Activated naive CD4-positive, alpha-beta T cell treated with anti-CD3 and anti-CD28 coated beads for 36 hours (primary cell): ENCODE results near the gene HELZ2. TPM values are rescaled to one million over a fixed set of nuclear protein-coding genes. Genes with fewer than 3 reads are reported as not detected.
"Not testable (repeated sequence)": the region's sequence is repeated elsewhere in the genome, so short reads cannot be mapped to it uniquely, and the experiment has no call there.

ENCODE experiments used
- CTCF ChIA-PET: fragments of 350-600 bp; sonication (Branson Sonifier 250); formaldehyde crosslinking; loops from one replicate; lab custom pipeline; 2021; ENCODE audit warnings: antibody characterized with exemption; lab: Charles Lee
- DNase-seq: peaks from one replicate; pipeline ENCODE4 v3.0.0-alpha.2; 2020
- H3K27ac Mint-ChIP-seq: one replicate; pipeline ENCODE4 v1.8.0; 2021; ENCODE audit warnings: mild to moderate bottlenecking, mixed read lengths
- H3K27me3 Mint-ChIP-seq: one replicate; pipeline ENCODE4 v1.8.0; 2021; ENCODE audit warnings: low read depth, mixed read lengths
- H3K36me3 Mint-ChIP-seq: one replicate; pipeline ENCODE4 v1.8.0; 2021; ENCODE audit warnings: low read depth, mixed read lengths
- H3K4me1 Mint-ChIP-seq: one replicate; pipeline ENCODE4 v1.8.0; 2021; ENCODE audit warnings: low read depth, mixed read lengths
- H3K4me3 Mint-ChIP-seq: one replicate; pipeline ENCODE4 v1.8.0; 2021; ENCODE audit warnings: mild to moderate bottlenecking, moderate library complexity, mixed read lengths
- H3K9me3 Mint-ChIP-seq: one replicate; pipeline ENCODE4 v1.8.0; 2021; ENCODE audit warnings: mixed read lengths
- intact Hi-C: fragments of 100-400 bp; cut with micrococcal nuclease; formaldehyde crosslinking; loops from one replicate; pipeline ENCODE4 v1.15.1; 2023
- total RNA-seq, 2 experiments: library from RNA; stranded (reverse); gene quantifications; one replicate each; pipeline ENCODE4 v1.2.3, GENCODE V29; 2021

The HELZ2 gene
- total RNA-seq, 2 experiments from 2014 or later: 20.0 to 20.4 TPM

DNA sequence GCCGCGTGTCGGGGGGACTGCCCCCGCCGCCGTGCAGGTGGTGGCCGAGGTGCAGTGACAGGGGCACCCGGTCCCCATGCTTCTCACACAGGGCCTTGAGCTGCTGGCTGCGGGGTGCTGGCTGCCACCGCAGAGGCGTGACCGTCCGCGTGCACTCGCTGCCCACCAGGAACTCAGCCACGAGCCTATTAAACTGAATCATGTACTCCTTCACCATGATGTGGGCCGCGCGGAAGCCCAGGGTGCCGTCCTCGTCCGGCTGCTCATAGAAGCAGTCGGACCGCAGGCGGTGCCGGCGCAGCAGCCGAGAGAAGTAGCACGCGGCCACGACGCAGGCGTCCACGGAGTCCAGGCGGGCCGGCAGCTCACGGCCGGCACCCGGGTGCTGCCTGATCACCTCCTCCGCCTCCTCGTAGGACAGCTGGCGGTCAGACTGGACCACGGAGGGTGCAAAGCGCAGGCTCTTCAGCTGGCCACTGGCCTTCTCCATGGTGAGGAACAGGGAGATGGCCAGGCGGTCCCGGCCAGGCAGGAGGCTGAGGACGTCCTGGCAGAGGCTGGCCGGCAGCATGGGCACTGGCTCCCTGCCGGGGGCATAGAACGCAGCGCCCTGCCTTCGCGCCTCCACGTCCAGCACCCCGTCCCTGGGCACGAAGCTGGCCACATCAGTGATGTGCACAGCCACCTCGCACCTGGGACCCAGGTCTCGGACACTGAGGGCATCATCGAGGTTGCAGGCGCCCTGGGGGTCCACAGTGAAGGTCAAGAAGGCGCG is 9.8 kb downstream of the HELZ2 start:
- Mint-ChIP-seq H3K27ac (no peak overlapping the region), H3K4me1 (peaks cover 20% of the 10 kb centered on the region), H3K27me3 (no peaks in the 10 kb centered on the region), H3K36me3 (peaks cover 2% of the 10 kb centered on the region), H3K9me3 (no peaks in the 10 kb centered on the region), H3K4me3 (no peak overlapping the region)
- DNase-seq: no peak
- intact Hi-C loops: no loop called here
- CTCF ChIA-PET: no interaction called here

DNA sequence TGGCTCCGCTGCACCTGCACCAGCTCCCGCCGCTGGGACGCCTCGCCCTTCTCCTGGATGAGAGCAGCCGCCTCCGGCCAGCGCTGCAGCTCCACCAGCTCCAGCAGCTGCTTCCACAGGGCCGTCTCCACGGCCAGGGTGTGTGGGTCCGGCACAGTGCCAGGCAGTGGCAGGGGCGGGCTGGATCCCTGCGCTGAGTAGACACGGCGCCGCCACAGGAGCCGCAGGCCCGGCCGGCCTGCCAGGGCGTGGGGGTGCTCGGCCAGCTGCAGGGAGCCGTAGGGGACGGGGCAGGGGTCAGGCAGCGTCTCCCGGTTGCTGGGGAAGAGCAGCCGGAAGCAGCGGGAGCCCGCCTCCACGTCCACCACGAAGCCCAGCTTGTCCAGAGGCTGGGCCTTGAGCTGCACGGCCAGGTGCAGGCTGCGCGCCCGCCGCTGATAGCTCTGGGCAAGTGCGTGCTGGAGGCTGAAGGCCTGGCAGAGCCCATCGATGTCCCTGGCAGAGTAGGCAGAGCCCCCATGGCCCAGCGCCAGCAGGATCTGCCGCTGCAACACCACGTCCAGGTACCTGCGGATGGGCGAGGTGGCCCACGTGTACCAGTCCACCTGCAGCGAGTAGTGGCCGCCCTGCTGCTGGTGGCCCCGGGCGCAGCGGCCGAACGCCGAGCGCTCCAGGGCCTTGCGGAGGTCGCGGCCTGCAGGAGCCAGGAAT is 10.7 kb downstream of the HELZ2 start:
- no peak for DNase-seq
- intact Hi-C loops: no loop called here
- H3K27ac Mint-ChIP-seq: no peak overlapping the region

DNA sequence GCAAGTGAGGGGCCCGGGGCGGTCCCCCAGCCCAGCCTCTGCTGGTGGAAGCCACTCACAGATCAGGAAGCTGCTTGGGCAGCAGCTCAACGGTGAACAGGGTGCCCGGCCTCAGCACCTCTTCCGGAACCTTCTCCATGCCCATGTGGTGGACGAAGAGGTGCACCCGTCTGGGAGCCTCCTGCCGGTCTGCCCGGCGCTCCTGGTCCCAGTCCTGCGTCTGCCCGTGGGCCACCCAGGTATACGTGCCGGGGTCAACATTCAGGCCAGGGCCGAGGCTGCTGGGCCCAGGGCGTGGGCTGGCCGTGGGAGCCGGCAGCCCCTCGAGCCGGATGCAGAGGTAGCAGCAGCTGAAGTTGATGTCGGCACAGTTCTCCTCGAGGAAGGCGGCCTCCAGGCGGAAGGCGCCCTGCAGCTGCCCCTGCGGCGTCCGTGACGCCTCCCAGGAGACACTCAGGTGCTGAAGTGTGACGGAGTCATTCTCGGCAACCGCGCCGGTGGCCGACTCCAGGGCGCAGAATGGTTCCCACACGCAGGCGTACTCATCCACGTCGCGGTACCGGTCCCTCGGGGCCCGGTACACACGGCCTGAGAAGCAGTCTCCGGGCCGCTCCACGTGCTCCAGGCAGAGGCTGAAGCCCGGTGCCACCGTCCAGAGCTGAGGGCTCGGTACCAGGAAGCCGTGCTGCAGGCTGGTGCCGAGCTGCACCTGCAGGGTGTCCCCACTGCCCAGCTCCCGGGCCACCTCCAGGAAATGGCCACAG is 11.4 kb downstream of the HELZ2 start:
- Mint-ChIP-seq H3K4me3 (no peak overlapping the region), H3K9me3 (no peaks in the 10 kb centered on the region), H3K36me3 (peaks cover 4% of the 10 kb centered on the region), H3K27me3 (no peaks in the 10 kb centered on the region), H3K4me1 (peaks cover 6% of the 10 kb centered on the region), H3K27ac (no peak overlapping the region)
- no peak for DNase-seq
- CTCF ChIA-PET: interaction anchor here (1.1 kb wide), 1 partner anchor 11 kb away, joined by 3 read pairs; the partner anchor contains the start of gene HELZ2
- intact Hi-C loops: no loop called here

More for the DNA sequence above, 10.7 kb downstream of the HELZ2 start:
- Mint-ChIP-seq H3K36me3 (peaks cover 4% of the 10 kb centered on the region), H3K9me3 (no peaks in the 10 kb centered on the region), H3K27me3 (no peaks in the 10 kb centered on the region), H3K4me1 (peaks cover 13% of the 10 kb centered on the region), H3K4me3 (no peak overlapping the region)
- CTCF ChIA-PET: no interaction called here

DNA sequence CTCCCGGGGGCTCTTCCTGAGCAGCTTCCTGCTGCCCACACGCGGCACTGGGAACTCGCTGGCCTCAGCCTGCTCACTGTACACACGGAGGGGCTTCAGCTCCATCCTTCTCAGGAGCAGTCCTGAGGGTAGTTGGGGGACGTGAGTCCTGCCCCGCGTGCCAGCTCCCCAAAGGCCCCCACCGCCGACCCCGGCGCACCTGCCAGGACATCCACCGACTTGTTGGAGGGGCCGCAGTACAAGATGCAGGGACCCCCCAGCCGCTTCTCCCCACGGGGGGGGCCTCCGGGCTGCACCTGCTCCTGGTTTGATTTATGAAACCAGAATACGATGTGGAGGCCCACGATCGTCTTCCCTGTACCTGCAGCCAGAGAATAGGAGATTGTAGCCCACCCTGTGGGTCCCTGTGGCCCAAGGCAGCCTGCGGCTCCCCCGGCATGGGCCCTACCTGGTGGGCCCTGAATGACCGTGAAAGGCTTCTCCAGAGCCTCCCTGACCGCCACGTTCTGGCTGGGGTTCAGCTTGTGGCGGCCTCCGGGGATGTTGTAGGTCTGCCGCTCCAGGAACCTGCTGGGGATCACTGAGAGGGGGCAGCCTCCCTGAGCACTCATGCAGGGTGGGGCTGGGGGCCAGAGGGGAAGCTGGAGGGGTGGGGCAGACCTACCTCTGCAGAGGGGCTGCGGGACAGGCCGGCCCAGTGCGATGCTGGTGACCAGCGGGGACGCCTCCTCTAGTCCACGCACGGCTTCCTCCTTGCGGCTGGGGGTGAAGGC is 12.2 kb downstream of the HELZ2 start:
- no peaks in the 10 kb centered on the region for H3K4me1 Mint-ChIP-seq
- no peaks in the 10 kb centered on the region for H3K27me3 Mint-ChIP-seq
- no peak for DNase-seq
- CTCF ChIA-PET: interaction anchor here (1.1 kb wide), 1 partner anchor 12 kb away, joined by 3 read pairs; the partner anchor contains the start of gene HELZ2
- intact Hi-C loops: no loop called here
- no peak overlapping the region for H3K27ac Mint-ChIP-seq
- H3K9me3 Mint-ChIP-seq: no peaks in the 10 kb centered on the region
- H3K36me3 Mint-ChIP-seq: peaks cover 4% of the 10 kb centered on the region
- no peak overlapping the region for H3K4me3 Mint-ChIP-seq

DNA sequence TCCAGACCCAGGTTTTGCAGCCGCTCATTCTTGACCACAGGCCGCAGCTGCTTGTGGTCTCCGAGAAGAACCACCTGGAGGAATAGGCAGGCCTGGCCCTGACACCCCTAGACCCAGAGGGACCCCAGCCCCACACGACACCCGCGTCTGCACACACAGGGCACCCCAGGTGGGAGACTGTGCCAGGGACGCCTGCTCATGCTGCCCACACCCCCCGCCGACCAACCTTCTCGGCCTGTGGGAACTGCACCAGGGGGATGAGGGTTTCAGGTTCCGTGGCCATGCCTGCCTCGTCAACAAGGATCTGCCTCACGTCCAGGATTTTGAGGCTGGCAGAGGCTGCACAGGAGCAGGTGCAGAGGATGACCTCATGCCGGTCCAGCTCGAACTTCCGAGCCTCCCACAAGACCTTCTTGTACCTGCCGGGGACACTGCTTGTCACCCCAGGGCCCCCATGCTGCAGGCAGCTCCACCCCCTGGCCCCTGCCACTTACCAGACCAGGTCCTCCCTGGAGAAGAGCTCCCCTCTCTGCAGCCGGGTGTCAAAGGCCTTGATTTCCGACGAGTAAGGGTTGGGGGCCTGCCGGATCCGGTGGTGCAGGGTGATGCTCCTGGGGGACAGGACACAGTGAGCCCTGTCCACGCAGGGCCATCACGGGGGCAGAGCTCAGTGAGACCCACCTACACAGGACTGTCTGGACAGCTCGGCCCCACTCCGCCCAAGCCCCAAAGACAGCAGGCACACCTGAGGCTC is 13.0 kb downstream of the HELZ2 start:
- no peaks in the 10 kb centered on the region for H3K9me3 Mint-ChIP-seq
- no peak for DNase-seq
- CTCF ChIA-PET: interaction anchor here (1.1 kb wide), 1 partner anchor 13 kb away, joined by 3 read pairs; the partner anchor contains the start of gene HELZ2
- H3K27ac Mint-ChIP-seq: no peak overlapping the region
- H3K36me3 Mint-ChIP-seq: peaks cover 4% of the 10 kb centered on the region
- H3K27me3 Mint-ChIP-seq: no peaks in the 10 kb centered on the region
- H3K4me3 Mint-ChIP-seq: no peak overlapping the region
- no peaks in the 10 kb centered on the region for H3K4me1 Mint-ChIP-seq
- intact Hi-C loops: no loop called here

DNA sequence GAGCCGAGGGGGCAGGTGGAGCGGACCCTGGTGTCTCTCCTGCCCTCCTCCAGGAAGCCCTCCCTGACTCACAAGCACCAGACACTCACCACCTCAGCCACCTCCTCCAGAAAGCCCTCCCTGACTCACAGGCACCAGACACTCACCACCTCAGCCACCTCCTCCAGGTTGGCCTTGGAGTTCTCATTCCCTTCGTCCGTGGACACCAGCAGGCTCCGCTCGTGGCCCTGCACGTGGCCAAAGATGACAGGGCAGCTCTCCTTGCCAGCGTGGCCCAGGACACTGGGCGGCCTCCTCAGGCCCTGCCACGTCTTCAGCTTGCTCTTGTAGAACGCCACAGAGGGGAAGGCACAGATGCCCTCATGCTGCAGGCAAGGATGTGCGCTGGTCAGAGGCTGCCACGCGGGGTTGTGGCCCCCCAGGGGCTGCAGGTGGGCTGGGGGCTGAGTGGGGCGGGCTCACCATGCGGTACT is 13.7 kb downstream of the HELZ2 start:
- CTCF ChIA-PET: no interaction called here
- peaks cover 4% of the 10 kb centered on the region for H3K36me3 Mint-ChIP-seq
- H3K4me1 Mint-ChIP-seq: no peaks in the 10 kb centered on the region
- intact Hi-C loops: no loop called here
- H3K27me3 Mint-ChIP-seq: no peaks in the 10 kb centered on the region
- no peak for DNase-seq
- H3K9me3 Mint-ChIP-seq: no peaks in the 10 kb centered on the region
- no peak overlapping the region for H3K4me3 Mint-ChIP-seq
- H3K27ac Mint-ChIP-seq: no peak overlapping the region

DNA sequence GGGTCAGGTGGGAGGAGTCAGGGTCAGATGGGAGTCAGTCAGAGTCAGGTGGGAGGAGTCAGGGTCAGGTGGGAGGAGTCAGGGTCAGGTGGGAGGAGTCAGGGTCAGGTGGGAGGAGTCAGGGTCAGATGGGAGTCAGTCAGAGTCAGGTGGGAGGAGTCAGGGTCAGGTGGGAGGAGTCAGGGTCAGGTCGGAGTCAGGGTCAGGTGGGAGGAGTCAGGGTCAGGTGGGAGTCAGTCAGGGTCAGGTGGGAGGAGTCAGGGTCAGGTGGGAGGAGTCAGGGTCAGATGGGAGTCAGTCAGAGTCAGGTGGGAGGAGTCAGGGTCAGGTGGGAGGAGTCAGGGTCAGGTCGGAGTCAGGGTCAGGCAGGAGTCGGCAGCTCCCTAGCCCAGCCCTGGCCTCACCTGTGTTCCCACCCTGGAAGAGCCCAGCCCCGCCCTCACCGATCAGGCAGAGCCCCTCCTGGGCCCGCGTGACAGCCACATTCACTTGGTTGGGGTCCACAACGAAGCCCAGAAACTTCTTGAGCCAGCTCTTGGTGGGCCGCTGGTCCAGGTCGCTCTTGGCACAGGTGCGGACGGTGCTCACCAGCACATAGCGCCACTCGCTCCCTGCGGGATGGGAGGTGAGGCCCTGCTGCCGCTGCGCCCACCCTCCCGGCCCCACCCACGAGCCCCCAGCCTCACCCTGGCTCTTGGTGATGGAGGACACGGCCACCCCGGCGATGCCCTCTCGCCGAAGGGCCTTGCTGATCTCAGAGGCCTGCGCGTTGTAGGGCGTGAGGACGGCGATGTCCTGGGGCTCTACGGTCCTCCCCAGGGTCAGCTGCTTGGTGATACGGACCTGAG is 14.3 kb downstream of the HELZ2 start:
- CTCF ChIA-PET, intact Hi-C loops, H3K27me3 Mint-ChIP-seq, H3K4me1 Mint-ChIP-seq, H3K9me3 Mint-ChIP-seq, H3K4me3 Mint-ChIP-seq, H3K36me3 Mint-ChIP-seq, H3K27ac Mint-ChIP-seq: not testable (repeated sequence)
- peak; percentile 61 for DNase-seq

DNA sequence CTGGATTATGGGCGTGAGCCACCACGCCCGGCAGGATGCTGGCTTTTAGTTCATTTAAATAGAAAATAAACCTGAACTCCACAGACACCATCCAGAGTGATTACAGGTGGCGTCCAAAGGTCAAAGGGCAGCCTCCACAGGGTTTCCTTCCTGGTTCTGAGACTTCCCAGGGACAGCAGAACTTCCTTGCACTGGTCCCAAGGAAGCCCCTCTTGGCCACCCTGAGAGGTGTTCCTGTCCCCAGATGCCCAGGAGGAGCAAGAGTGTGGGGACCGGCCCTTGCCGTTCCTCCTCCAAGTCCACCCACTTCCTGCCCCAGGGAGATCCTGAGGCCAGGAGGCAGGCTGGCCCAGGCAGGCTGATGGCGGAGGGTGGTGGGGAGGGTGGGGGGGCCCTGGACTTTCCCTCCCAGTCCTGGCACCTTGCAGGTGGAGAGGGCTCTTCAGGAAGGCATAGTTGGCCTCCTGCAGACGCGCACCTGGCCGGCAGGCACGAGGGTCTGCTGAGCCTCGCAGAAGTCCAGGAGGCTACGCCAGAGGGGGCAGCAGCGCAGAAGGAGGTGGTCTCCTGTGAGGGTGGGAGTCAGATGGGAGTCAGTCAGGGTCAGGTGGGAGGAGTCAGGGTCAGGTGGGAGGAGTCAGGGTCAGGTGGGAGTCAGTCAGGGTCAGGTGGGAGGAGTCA is 15.1 kb downstream of the HELZ2 start:
- no peak for DNase-seq
- Mint-ChIP-seq H3K4me3 (no peak overlapping the region), H3K27ac (no peak overlapping the region), H3K27me3 (no peaks in the 10 kb centered on the region), H3K4me1 (no peaks in the 10 kb centered on the region), H3K36me3 (peaks cover 4% of the 10 kb centered on the region), H3K9me3 (no peaks in the 10 kb centered on the region)
- CTCF ChIA-PET: no interaction called here
- intact Hi-C loops: no loop called here

DNA sequence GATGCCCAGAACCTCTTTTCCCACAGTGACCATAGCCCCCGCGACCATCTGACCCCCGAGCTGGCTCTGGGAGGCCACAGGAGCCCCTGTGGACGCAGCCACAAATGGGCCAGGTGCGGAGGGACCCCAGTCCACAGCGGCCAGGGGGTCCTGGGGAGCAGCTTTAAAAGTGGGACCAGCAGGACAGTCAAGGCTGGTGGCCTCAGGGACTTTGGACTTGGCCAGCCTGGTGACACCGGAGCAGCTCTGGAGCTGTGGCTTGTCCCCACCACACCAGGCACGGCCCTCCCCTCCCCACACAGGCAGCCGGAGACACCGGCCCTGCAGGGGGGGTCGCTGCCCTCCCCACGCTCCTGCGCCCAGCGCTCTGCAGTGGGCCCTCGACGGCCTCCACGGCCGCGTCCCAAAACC is 16.6 kb downstream of the HELZ2 start:
- Mint-ChIP-seq H3K4me1 (peaks cover 8% of the 10 kb centered on the region), H3K4me3 (no peak overlapping the region), H3K27ac (no peak overlapping the region), H3K9me3 (no peaks in the 10 kb centered on the region), H3K36me3 (peaks cover 4% of the 10 kb centered on the region), H3K27me3 (no peaks in the 10 kb centered on the region)
- CTCF ChIA-PET: interaction anchor here (1.1 kb wide), 1 partner anchor 20 kb away, joined by 4 read pairs; no protein-coding TSS in a partner anchor
- intact Hi-C loops: no loop called here
- no peak for DNase-seq

DNA sequence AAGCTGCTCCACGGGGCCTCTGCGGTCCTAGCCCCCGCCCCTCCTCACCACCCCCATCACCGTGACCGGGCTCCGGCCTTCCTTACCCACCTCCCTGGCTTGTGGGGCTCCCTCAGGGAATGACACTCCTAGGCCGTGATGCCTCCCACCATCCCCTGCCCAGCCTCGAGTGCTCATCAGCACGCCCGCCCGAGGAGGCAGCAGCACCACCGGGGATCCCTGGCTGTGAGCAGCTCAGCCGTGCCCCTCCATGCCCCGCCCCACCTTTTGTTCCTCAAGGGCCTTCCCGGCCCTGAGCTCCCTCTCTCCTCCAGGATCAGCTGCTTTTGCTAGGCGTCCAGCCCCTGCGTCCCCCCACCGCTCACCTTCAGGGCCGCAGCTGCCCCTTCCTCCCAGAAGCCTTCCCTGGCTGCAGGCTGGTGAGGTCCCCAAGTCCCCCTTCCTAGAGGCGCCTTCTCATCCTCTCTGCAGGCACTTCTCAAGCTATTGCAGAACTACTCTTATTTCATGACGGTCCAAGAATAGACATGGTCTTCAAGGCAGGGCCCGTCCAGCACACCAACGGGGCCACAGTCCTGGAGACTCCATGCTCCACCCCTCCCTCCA is 17.1 kb downstream of the HELZ2 start:
- DNase-seq: no peak
- Mint-ChIP-seq H3K9me3 (no peaks in the 10 kb centered on the region), H3K4me3 (no peak overlapping the region), H3K36me3 (peaks cover 4% of the 10 kb centered on the region), H3K4me1 (peaks cover 9% of the 10 kb centered on the region), H3K27me3 (no peaks in the 10 kb centered on the region), H3K27ac (no peak overlapping the region)
- CTCF ChIA-PET: interaction anchor here (1.1 to 2.1 kb wide), 2 partner anchors 19 to 85 kb away, joined by 4 read pairs; no protein-coding TSS in a partner anchor
- intact Hi-C loops: no loop called here
